Spleen (tissue), 11 donors: ENCODE data around the gene SEC31B. TPM values are rescaled to one million over a fixed set of nuclear protein-coding genes. Genes with fewer than 3 reads are reported as not detected.

Experiments
- DNase-seq: peaks from one replicate; pipeline ENCODE4 v3.0.0-alpha.2; 2020
- H3K27ac ChIP-seq, 8 donors: fragments of 200-600 bp; sonication (generic) in 7 of 8; 1 replicate in 4 of 8; 2 replicates in 4 of 8; pipeline versions ENCODE4 v1.5.0 to v1.8.0; 2016 to 2021; ENCODE audit warnings: inconsistent platforms in 4 of 8, mild to moderate bottlenecking in 4 of 8, moderate library complexity in 1 of 8
- H3K27me3 ChIP-seq, 7 donors: fragments of 200-600 bp; sonication (generic) in 6 of 7; replicated peaks in 1 of 7; 1 replicate in 4 of 7; 2 replicates in 3 of 7; pipeline versions ENCODE4 v1.5.0 to v1.8.0; 2016 to 2021; ENCODE audit warnings: inconsistent platforms in 3 of 7, mild to moderate bottlenecking in 1 of 7
- H3K36me3 ChIP-seq, 6 donors: fragments of 200-600 bp; sonication (generic) in 5 of 6; 1 replicate in 4 of 6; 2 replicates in 2 of 6; pipeline versions ENCODE4 v1.5.0 to v1.8.0; 2016 to 2021; ENCODE audit warnings: inconsistent platforms in 2 of 6
- H3K4me1 ChIP-seq, 6 donors: fragments of 200-600 bp; sonication (generic) in 5 of 6; 1 replicate in 3 of 6; 2 replicates in 3 of 6; pipeline versions ENCODE4 v1.5.0 to v1.8.0; 2016 to 2021; ENCODE audit warnings: inconsistent platforms in 3 of 6
- H3K4me3 ChIP-seq, 8 donors: fragments of 200-600 bp; sonication (generic) in 7 of 8; 1 replicate in 4 of 8; 2 replicates in 4 of 8; pipeline versions ENCODE4 v1.5.0 to v1.8.0; 2016 to 2021; ENCODE audit warnings: inconsistent platforms in 4 of 8, mild to moderate bottlenecking in 4 of 8, moderate library complexity in 2 of 8
- H3K9me3 ChIP-seq, 8 donors: fragments of 200-600 bp; sonication (generic) in 7 of 8; 1 replicate in 4 of 8; 2 replicates in 4 of 8; pipeline versions ENCODE4 v1.5.0 to v1.8.0; 2016 to 2021; ENCODE audit warnings: inconsistent platforms in 4 of 8
- CTCF ChIP-seq, 11 experiments: fragments of 200-600 bp in 7 of 11; fragments of 450-650 bp in 4 of 11; sonication (generic) in 4 of 11; IDR thresholded peaks in 8 of 11; conservative IDR thresholded peaks in 3 of 11; 1 replicate in 7 of 11; 2 replicates in 4 of 11; pipeline versions ENCODE4 v1.4.0 to v1.8.0; 2016 to 2021; ENCODE audit warnings: antibody characterized with exemption in 11 of 11, inconsistent platforms in 4 of 11, mild to moderate bottlenecking in 1 of 11
- POLR2A ChIP-seq, 3 donors: fragments of 450-650 bp; IDR thresholded peaks; one replicate each; pipeline ENCODE4 v1.5.1; 2017; ENCODE audit warnings: antibody characterized with exemption in 3 of 3, mild to moderate bottlenecking in 1 of 3
- POLR2AphosphoS5 ChIP-seq, 3 donors: sonication (generic); formaldehyde crosslinking; IDR thresholded peaks; one replicate each; pipeline ENCODE4 v1.5.1; 2017; ENCODE audit warnings: antibody characterized with exemption in 3 of 3
- WGBS, 5 donors: extraction: QIAGEN DNeasy Blood & Tissue Kit in 3 of 5; methylation state at CpG; one replicate each; pipeline versions ENCODE4 v1.1.5 to v1.1.7; 2013 to 2018; 5-methylcytosine and 5-hydroxymethylcytosine counted together
- intact Hi-C: fragments of 100-400 bp; cut with DNase I; formaldehyde crosslinking; loops from one replicate; pipeline ENCODE4 v1.15.0; 2023; ENCODE audit warnings: low total_unique reads
- polyA plus RNA-seq, 3 donors: library from polyadenylated mRNA; stranded (reverse); fragments of 200-250 nt; gene quantifications; one replicate each; pipeline ENCODE4 v1.2.1, GENCODE V29; 2013
- total RNA-seq, 7 donors: library from RNA; depleted of rRNA in 3 of 7; stranded (reverse); fragments of >200 nt in 3 of 7; fragmentation: NEBNext Ultra II Directional in 4 of 7; extraction: Animal tissue kit (Norgen Biotek cat#: 25700) in 4 of 7; gene quantifications; one replicate each; pipeline versions ENCODE4 v1.1.0 to v1.2.1, GENCODE V29; 2016 to 2021
- donor health status: healthy with polysubstance abuse.
- donor health status: DM: no; HTN: no; CAD: no; lungs with moderate emphysema.
- donor health status: DM: no; HTN: no; CAD: no.
- donor health status: Bipolar disorder and iron deficiency.
- donor health status: healthy.
- donor health status: DM: no; HTN: no; CAD: no.
- donor health status: DM: yes; HTN: yes; CAD: no.

Gene SEC31B
- total and polyA plus RNA-seq, 10 donors: 12.0 to 30.7 (median 20.2) TPM

- Histone ChIP-seq H3K27me3 (no peaks in the 10 kb centered on the region), H3K4me3 (peak within 1 kb of the TSS; percentile 80 to 98 (median 86)), H3K4me1 (peaks cover 15 to 45% (median 30%) of the 10 kb centered on the region in 6 donors), H3K9me3 (no peaks in the 10 kb centered on the region), H3K36me3 (peaks cover 0 to 28% (median 25%) of the 10 kb centered on the region in 6 donors), H3K27ac (peak within 1 kb of the TSS; percentile 68 to 88 (median 84))
- WGBS, 5 donors: 1 to 2% (median 1%) methylated on average over 35 to 43 of the region's 43 CpGs
- DNase-seq: peak; percentile 95
- intact Hi-C loops: no loop called here
- peak; percentile 87 to 91 (median 91) for TF ChIP-seq POLR2AphosphoS5 (IDR thresholded peaks at IDR 0.05)
- no peak for TF ChIP-seq CTCF (IDR thresholded peaks at IDR 0.05 in 8 of 11, conservative IDR thresholded peaks at IDR 0.05 in 3 of 11)
Observed at GRCh38 chr10:100529475-100530298, 10.0 kb upstream of the SEC31B start, which contains the start of gene NDUFB8. Gene NDUFB8 (minus strand): TSS chr10:100529871. CDS start chr10:100529851, 20 bp downstream.

DNA sequence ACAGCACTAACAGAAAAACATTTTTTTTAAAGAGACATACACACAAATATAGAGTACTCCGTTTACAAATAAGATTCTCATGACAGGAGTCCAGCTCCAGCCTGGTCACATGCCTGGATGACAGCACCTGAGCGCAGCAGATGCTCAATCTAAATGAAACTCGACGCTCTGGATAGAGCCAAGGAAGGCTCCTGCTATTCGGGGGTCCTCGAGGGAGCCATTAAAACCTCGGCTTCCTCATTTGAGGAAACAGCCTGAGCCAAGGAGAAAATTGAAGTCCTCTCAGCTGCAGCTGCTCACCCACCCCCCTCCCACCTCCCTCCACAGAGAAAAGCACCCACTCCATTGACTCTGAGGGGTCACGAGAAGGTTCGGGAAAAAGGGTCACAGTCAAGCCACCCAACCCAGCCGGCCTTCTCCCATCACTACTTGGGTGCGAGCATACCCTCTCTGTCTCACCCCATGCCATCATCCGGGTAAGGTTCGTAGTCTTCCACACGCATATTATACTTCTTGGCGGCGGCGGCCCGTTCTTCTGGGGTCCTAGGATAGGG lies 9.3 kb upstream of the SEC31B start:
- peak overlapping the region in 7 of 8 donors; percentile 68 to 88 (median 85) for H3K27ac ChIP-seq
- WGBS, 5 donors: 0 to 1% (median 1%) methylated on average over 18 of the region's 18 CpGs
- DNase-seq: no peak

DNA sequence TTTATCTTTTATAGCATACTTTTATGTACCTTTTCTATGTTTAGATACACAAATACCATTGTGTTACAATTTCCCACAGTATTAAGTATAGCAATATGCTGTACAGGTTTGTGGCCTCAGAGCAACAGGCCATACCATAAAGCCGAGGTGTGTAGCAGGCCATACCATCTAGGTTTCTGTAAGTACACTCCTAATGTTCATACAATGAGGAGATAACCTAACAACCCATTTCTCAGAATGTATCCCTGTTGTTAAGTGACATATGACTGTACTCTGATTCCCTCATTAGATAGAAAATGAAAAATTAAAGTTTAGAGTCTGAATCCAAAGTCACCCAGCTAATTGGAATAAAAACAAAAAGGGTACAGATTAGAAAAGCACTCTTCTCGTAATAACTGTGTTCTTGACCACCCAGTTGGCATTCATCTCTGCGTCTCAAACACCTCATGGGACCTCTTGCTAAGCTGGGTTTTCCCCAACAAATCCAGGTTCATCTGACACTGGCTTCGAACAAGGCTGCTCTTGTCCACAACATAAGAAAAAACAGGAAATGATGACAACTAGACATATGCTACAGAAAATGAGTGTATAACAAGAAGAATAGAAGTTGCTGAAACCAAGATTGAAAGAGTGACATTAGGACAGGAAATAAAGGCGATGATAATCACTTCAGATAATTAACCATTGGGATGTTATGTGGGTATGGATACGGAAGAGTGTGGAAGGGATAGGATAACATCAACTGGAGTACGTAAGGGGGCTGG lies 8.6 kb upstream of the SEC31B start:
- TF ChIP-seq POLR2AphosphoS5 (IDR thresholded peaks at IDR 0.05): no peak
- no peak for TF ChIP-seq CTCF (IDR thresholded peaks at IDR 0.05 in 8 of 11, conservative IDR thresholded peaks at IDR 0.05 in 3 of 11)
- no peak for TF ChIP-seq POLR2A (IDR thresholded peaks at IDR 0.05)
- peak overlapping the region in 4 of 8 donors; percentile 6 to 88 (median 86) for H3K27ac ChIP-seq

More for the DNA sequence above, 9.3 kb upstream of the SEC31B start:
- peak overlapping the region; percentile 80 to 98 (median 86) for H3K4me3 ChIP-seq
- intact Hi-C loops: no loop called here
- peaks cover 15 to 42% (median 30%) of the 10 kb centered on the region in 6 donors for H3K4me1 ChIP-seq
- no peaks in the 10 kb centered on the region for H3K27me3 ChIP-seq
- peaks cover 0 to 35% (median 31%) of the 10 kb centered on the region in 6 donors for H3K36me3 ChIP-seq
- no peaks in the 10 kb centered on the region for H3K9me3 ChIP-seq
- TF ChIP-seq POLR2AphosphoS5 (IDR thresholded peaks at IDR 0.05) (no peak), CTCF (IDR thresholded peaks at IDR 0.05 in 8 of 11, conservative IDR thresholded peaks at IDR 0.05 in 3 of 11) (no peak), POLR2A (IDR thresholded peaks at IDR 0.05) (no peak)

More for the DNA sequence above, 8.6 kb upstream of the SEC31B start:
- peaks cover 15 to 42% (median 30%) of the 10 kb centered on the region in 6 donors for H3K4me1 ChIP-seq
- H3K9me3 ChIP-seq: no peaks in the 10 kb centered on the region
- peak overlapping the region; percentile 80 to 98 (median 86) for H3K4me3 ChIP-seq
- peaks cover 0 to 42% (median 38%) of the 10 kb centered on the region in 6 donors for H3K36me3 ChIP-seq
- 37 to 53% (median 45%) methylated on average over 7 of the region's 7 CpGs for WGBS, 5 donors
- no peaks in the 10 kb centered on the region for H3K27me3 ChIP-seq
- intact Hi-C loops: no loop called here
- no peak for DNase-seq
